Umbilical cord (tissue), 2 donors: Measurements from ENCODE around the gene ANXA3. TPM values are rescaled to one million over a fixed set of nuclear protein-coding genes. Genes with fewer than 3 reads are reported as not detected.
"Not testable (repeated sequence)": the region's sequence is repeated elsewhere in the genome, so short reads cannot be mapped to it uniquely, and the experiment has no call there.

Experiments
- DNase-seq: peaks from one replicate; pipeline ENCODE4 v3.0.0-alpha.2; 2015; ENCODE audit warnings: low spot score
- total RNA-seq: library from RNA; depleted of rRNA; stranded (reverse); fragments of >200 nt; gene quantifications from one replicate; pipeline ENCODE4 v1.2.3, GENCODE V29; 2014; ENCODE audit warnings: low replicate concordance; ENCODE audit not compliant: insufficient read depth

Gene ANXA3
- 47.9 TPM for total RNA-seq

DNA sequence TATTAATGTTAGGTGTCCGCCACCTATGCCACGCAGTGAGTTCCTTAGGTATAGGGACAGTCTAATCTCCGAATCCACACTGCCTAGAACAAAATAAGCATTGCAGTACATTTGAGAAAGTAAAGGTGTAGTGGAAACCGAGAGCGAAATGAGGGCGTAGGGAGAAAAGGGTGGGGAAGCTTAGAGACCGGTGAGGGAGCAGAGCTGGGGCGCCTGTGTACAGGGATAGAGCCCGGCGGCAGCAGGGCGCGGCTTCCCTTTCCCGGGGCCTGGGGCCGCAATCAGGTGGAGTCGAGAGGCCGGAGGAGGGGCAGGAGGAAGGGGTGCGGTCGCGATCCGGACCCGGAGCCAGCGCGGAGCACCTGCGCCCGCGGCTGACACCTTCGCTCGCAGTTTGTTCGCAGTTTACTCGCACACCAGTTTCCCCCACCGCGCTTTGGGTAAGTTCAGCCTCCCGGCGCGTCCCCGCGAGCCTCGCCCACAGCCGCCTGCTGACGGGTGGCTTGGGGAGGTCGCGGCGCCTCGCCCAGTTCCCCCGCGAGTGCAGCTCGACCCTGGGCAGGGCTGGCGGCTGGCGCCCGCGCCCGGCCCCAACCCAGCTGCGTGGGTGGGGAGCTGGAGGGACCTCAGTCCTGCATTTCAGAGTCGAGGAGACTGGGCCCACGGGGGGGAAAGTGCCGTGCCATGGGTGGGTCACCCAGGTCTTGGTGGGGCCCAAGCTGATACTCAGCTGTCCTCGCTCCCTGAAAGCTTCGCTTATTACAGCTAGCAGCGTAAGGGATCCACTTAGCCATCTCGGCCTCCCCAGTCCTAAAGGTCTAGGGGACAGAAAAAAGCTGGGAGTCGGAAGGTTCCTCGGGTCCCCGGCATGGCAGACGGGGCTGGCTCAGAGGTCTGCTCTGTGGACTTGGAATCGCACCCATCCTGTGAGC is at the start of gene ANXA3:
Gene ANXA3, plus strand, starts transcription at position 351 of the 932 bp plus-strand sequence. CDS start 2,704 bp downstream, outside the sequence.
- peak; percentile 52 for DNase-seq

GRCh38 chr4:78506260-78506659 is 45.3 kb upstream of the ANXA3 start:
- DNase-seq = not testable (repeated sequence)

- DNase-seq = no peak
These were observed 42.5 kb upstream of the ANXA3 start for GRCh38 chr4:78509043-78509442.

DNA sequence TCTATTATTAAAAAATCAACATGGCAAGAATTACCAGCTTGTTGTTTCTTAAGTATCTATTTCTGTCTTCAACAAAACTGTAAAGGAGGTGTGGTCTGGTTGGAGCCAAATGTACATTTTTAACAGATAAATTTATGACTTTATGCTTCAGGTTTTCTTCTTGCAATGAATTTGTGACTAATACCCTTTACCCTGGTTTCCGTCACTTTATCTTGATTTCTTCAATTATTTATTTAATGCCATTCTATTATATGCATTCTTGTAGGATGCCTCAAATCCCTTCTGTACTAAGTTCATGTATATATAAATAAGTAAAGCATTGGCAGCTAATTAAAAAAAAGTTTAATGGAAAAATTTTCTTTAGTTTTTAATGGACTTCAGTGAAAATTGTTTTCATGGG is 41.5 kb upstream of the ANXA3 start:
- no peak for DNase-seq

DNA sequence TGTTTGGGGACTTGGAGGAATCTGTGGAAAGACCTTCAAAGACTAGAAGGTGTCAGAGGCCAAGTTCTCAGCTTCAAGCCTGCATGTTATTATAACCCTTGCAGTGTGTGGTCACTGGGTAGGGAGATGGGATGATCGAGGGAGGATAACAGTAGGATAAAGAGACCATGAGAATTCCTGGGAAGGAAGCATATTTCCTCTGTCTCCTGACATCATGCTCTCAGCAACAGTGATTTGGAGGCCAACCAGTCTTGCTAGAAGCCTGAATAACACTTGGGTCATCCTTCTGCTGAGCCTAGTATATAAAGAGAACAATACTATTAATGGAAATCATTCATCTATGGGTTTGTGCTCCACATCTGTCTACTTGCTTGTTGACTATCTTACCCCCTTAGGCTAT is 40.9 kb upstream of the ANXA3 start:
- no peak for DNase-seq

- DNase-seq = peak; percentile 89
These were observed 39.1 kb upstream of the ANXA3 start for GRCh38 chr4:78512357-78512920.

DNA sequence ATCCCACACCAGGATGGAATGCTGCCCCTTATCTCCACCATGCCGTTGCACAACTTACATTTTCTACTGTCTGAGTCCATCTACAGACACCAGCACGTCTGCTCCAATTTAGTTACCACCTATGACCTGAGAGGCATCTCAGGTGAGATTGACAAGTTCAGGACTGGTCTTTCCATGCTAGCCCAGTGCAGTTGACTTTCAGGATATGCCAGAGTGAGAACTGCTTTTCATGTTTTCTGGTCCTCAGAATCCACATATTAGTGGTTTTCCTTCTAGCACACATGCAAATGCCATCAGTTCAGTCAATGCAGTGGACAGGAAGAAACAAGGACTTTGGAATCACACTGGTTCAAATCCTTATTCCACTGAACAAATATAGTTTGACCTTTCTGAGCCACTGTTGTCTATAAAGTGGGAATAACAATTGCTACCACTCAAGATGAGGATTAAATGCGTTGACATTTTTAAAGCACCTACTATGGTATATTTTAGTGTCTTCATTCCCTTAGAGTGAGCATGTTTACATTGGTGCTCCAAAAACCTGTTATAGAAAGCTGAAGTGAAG is 38.1 kb upstream of the ANXA3 start:
- no peak for DNase-seq

DNA sequence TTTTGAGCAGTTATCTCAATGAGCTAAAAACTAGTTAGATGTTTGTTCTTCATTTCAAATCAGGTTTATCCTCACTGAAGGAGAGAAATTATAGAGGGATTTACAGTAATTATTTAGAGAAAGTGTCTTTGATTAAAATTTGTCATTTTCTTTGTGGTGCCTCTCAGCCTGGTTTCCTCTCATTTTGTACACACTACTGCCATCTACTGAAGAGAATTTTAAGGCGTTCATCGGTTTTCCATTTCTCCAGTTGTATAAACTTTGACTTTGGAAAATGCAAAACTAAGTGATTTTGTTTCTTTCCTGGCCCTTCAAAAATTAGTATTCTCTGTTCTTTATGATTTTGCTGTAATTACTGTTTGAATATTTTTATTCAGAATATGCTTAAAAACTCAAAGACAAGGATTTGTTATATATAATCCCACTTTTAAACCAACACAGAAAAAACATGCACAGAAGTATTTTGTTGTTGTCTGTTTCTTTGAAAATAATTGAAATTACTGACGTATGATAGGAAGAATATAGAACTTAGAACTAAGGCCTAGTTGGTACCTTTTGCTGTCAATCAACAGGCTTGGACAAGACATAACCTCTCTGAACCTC is 34.4 kb upstream of the ANXA3 start:
- DNase-seq = peak; percentile 54

- no peak for DNase-seq
These were observed 33.0 kb upstream of the ANXA3 start for GRCh38 chr4:78518561-78518960.

DNA sequence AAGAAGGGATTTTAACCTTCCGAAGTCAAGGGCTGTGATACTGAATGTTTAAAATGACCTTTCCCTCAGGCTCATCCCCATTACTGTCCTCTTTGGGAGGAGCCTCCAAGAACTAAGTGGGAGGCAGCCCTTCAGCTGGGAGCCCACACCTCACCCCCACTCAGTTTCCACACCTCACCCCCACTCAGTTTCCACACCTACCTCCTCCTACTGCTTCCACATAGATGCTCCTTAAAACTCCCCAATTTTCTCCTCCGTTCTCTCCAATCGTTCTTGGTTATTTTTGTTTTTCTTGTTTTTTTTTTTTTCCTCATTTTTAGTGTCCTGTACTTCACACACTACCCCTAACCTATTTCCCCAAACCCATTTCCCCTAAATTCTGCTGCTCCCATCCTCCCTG is 31.6 kb upstream of the ANXA3 start:
- DNase-seq = no peak

DNA sequence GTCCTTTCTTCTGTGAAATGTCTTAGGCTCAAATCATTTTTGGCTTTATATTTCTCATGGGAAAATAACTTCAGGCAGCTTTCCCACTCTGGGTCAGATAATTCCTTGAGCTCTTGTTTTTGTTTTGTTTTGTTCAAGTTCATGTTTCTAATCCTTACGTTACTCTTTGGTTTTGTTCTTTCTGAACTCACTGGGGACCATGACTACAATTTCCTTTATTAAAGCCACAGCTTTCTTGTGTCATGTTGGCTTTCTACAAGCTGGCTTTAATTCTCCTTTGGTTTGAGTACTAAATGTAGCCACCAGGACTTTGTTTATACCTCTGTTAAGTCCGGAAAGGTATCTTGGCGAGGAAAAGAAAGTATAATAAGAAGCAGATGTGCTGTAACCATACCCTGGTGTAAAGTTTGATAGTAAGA is 30.8 kb upstream of the ANXA3 start:
- DNase-seq = no peak

- DNase-seq = no peak
These were observed 27.6 kb upstream of the ANXA3 start for GRCh38 chr4:78524009-78524408.

- DNase-seq = no peak
These were observed 26.0 kb upstream of the ANXA3 start for GRCh38 chr4:78525559-78525958.

- DNase-seq = no peak
These were observed 24.5 kb upstream of the ANXA3 start for GRCh38 chr4:78527103-78527502.

DNA sequence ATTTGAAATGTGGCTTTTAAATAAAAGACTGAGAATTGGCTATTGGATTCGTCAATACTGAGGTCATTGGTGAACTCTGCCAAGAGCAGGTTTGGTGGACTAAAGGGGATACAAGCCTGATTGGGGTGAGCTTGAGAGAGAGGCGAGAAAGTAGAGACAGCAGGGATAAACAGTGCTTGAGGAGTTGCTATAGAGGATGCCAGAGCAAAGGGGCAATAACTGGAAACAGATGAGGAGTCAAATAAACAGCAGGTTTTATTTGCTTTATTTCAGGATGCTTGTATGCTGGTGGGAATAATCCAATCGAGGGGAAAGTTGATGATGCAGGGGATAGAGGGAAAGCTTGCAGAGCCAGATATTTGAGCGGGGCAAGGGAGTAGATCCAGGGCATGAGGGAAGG is 24.0 kb upstream of the ANXA3 start:
- no peak for DNase-seq

DNA sequence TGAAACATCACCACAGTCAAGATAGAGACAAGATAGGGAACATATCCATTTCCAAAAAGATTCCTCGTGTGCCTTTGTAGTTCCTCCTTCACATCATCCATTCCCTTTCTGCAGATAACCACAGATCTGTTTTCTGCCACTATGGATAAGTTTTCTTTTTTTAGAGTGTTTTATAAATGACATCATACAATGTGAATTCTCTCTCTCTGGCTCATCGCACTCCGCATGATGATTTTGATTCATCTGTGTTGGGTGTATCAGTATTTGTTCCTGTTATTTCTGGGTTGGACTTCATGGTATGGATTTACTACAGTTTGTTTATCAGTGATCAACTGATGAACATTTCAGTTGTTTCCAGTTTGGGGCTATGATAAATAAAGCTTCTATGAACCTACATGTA is 23.2 kb upstream of the ANXA3 start:
- peak; percentile 23 for DNase-seq

- DNase-seq = no peak
These were observed 21.9 kb upstream of the ANXA3 start for GRCh38 chr4:78529569-78530209.

GRCh38 chr4:78532046-78532445 is 19.5 kb upstream of the ANXA3 start:
- DNase-seq = no peak

GRCh38 chr4:78533854-78534253 is 17.7 kb upstream of the ANXA3 start:
- no peak for DNase-seq

- DNase-seq = no peak
These were observed 17.1 kb upstream of the ANXA3 start for GRCh38 chr4:78534286-78534955.

DNA sequence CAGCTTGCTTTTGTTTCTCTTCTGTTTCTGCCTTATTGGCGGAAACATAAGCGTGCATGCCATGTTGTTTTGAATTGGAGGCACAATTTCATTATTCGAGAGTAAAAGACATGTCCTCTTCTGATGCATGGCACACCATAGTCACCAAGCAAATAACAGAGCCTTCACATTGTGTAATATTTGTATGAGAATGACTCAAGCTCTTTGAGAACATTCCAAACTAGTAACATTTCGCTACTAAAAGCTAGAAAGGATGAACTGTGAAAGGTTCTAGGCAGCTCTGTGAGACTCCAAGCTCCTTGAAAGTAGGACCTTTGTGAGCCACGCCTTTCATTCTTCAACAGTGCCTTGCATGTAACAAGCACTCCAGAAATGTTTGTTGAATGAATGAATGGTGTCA is 9.2 kb upstream of the ANXA3 start:
- DNase-seq = no peak
